Endothelial cell of umbilical vein (primary cell): ENCODE results near the gene TTLL9. TPM values are rescaled to one million over a fixed set of nuclear protein-coding genes. Genes with fewer than 3 reads are reported as not detected.

ENCODE experiments used
- BruUV-seq: library from RNA; stranded (reverse); fragments of 400-500 nt; replicated peaks from 2 replicates; lab custom pipeline; 2021; lab: Mats Ljungman, UMichigan
- CTCF ChIA-PET: fragments of 300-600, 350-600 bp; sonication (Branson Sonifier 250); formaldehyde crosslinking; loops from one replicate; lab custom pipeline; 2021; ENCODE audit warnings: antibody characterized with exemption, inconsistent platforms; lab: Charles Lee
- POLR2A ChIA-PET: fragments of 300-600, 350-600 bp; sonication (Branson Sonifier 250); formaldehyde crosslinking; loops from one replicate; lab custom pipeline; 2021; ENCODE audit warnings: antibody characterized with exemption, inconsistent platforms; lab: Charles Lee
- DNase-seq: peaks from one replicate; pipeline ENCODE4 v3.0.0-alpha.2; 2011; ENCODE audit warnings: low read depth, low spot score
- FAIRE-seq: peaks from 2 replicates; lab custom pipeline; 2011; peaks lifted over from hg19 to GRCh38; lab: Jason Lieb, UNC
- H2AFZ ChIP-seq: 2 replicates; pipeline ENCODE4 v1.6.0; 2012; ENCODE audit warnings: low read depth, low read length, control low read depth, inconsistent platforms
- H3K27ac ChIP-seq: 2 replicates; pipeline ENCODE4 v1.5.1; 2011; ENCODE audit warnings: low read depth, mild to moderate bottlenecking, control low read depth, low read length, moderate library complexity; ENCODE audit not compliant: insufficient read depth
- H3K27me3 ChIP-seq, 2 experiments: 2 replicates each; pipeline versions ENCODE4 v1.6.0 to v1.6.1; 2011; ENCODE audit warnings: low read length in 2 of 2, mixed read lengths in 1 of 2; ENCODE audit not compliant: control insufficient read depth in 2 of 2, insufficient read depth in 2 of 2
- H3K36me3 ChIP-seq, 2 experiments: 2 replicates in 1 of 2; 3 replicates in 1 of 2; pipeline ENCODE4 v1.5.1; 2011; ENCODE audit warnings: low read length in 2 of 2, mild to moderate bottlenecking in 1 of 2, moderate library complexity in 1 of 2; ENCODE audit not compliant: control insufficient read depth in 2 of 2, insufficient read depth in 2 of 2; ENCODE audit errors: extremely low read depth in 1 of 2
- H3K4me1 ChIP-seq: 3 replicates; pipeline ENCODE4 v1.5.1; 2011; ENCODE audit warnings: mild to moderate bottlenecking, low read length; ENCODE audit not compliant: control insufficient read depth, insufficient read depth; ENCODE audit errors: extremely low read depth
- H3K4me2 ChIP-seq: 2 replicates; pipeline ENCODE4 v1.6.1; 2011; ENCODE audit warnings: low read length, control low read depth, mixed read lengths; ENCODE audit not compliant: insufficient read depth
- H3K4me3 ChIP-seq, 3 experiments: fragments of 200-600 bp in 1 of 3; sonication (generic), shearing (Covaris generic) in 1 of 3; replicated peaks in 1 of 3; 2 replicates each; pipeline ENCODE4 v1.5.1; 2011 to 2016; ENCODE audit warnings: control low read depth in 3 of 3, low read length in 3 of 3, mild to moderate bottlenecking in 2 of 3, inconsistent platforms in 1 of 3, low read depth in 1 of 3, moderate library complexity in 1 of 3; ENCODE audit not compliant: insufficient read depth in 1 of 3
- H3K79me2 ChIP-seq: 2 replicates; pipeline ENCODE4 v1.6.0; 2012; ENCODE audit warnings: low read length, inconsistent platforms; ENCODE audit not compliant: control insufficient read depth, insufficient read depth
- H3K9ac ChIP-seq: replicated peaks from 2 replicates; pipeline ENCODE3; 2011; ENCODE audit warnings: low read length, control low read depth; ENCODE audit not compliant: insufficient read depth; ENCODE audit errors: extremely low read depth
- H3K9me1 ChIP-seq: replicated peaks from 3 replicates; pipeline ENCODE4 v1.6.0; 2011; ENCODE audit warnings: mild to moderate bottlenecking, low read length; ENCODE audit not compliant: control insufficient read depth, insufficient read depth; ENCODE audit errors: extremely low read depth
- H3K9me3 ChIP-seq: replicated peaks from 2 replicates; pipeline ENCODE4 v1.5.1; 2012; ENCODE audit warnings: low read length, inconsistent platforms; ENCODE audit not compliant: control insufficient read depth, insufficient read depth
- H4K20me1 ChIP-seq: replicated peaks from 2 replicates; pipeline ENCODE3; 2011; ENCODE audit warnings: mild to moderate bottlenecking, low read length; ENCODE audit not compliant: control insufficient read depth, insufficient read depth; ENCODE audit errors: extremely low read depth
- EZH2 ChIP-seq: IDR thresholded peaks from 2 replicates; pipeline ENCODE4 v1.6.1; 2012; ENCODE audit warnings: borderline replicate concordance, low read depth, mild to moderate bottlenecking, moderate library complexity, low read length, inconsistent platforms; ENCODE audit not compliant: severe bottlenecking
- FOS ChIP-seq: IDR thresholded peaks from 2 replicates; pipeline ENCODE4 v1.6.1; 2011; ENCODE audit warnings: mild to moderate bottlenecking, low read length, moderate library complexity, borderline replicate concordance; ENCODE audit not compliant: insufficient read depth
- GATA2 ChIP-seq: IDR thresholded peaks from 2 replicates; pipeline ENCODE4 v1.7.0; 2011; ENCODE audit warnings: low read depth, mild to moderate bottlenecking, moderate library complexity, mixed read lengths, low read length; ENCODE audit not compliant: insufficient read length, insufficient read depth
- JUN ChIP-seq: IDR thresholded peaks from 2 replicates; pipeline ENCODE4 v1.6.1; 2011; ENCODE audit warnings: borderline replicate concordance, low read depth; ENCODE audit not compliant: insufficient read length, insufficient read depth
- MYC ChIP-seq: IDR thresholded peaks from one replicate; pipeline ENCODE4 v1.6.1; 2011; ENCODE audit warnings: mild to moderate bottlenecking, low read depth, low read length
- POLR2A ChIP-seq: IDR thresholded peaks from 2 replicates; pipeline ENCODE4 v1.6.1; 2012; ENCODE audit warnings: low read depth, mild to moderate bottlenecking, control low read depth, low read length
- POLR2AphosphoS5 ChIP-seq: IDR thresholded peaks from 2 replicates; pipeline ENCODE4 v1.6.1; 2012; ENCODE audit warnings: low read depth, mild to moderate bottlenecking, control low read depth, low read length, moderate library complexity; ENCODE audit not compliant: insufficient read depth
- dilution Hi-C: fragments of 300-500 bp; cut with MboI; formaldehyde crosslinking; loops from one replicate; pipeline ENCODE4 v1.15.0; 2019; ENCODE audit warnings: low sequenced_read_pairs; ENCODE audit not compliant: extremely low pct_ligation_motif_present
- intact Hi-C: fragments of 100-400 bp; cut with micrococcal nuclease; formaldehyde crosslinking; loops from one replicate; pipeline ENCODE4 v1.10.0; 2022
- polyA plus RNA-seq, 4 experiments: library from polyadenylated mRNA; depleted of rRNA in 3 of 4; stranded (reverse) in 3 of 4; unstranded in 1 of 4; fragments of >200 nt; gene quantifications; 2 replicates each; pipeline versions ENCODE4 v1.2.1 to v1.2.3, GENCODE V29; 2011 to 2012; ENCODE audit warnings: missing spikeins in 1 of 4
- total RNA-seq: library from RNA; stranded (reverse); gene quantifications from 2 replicates; pipeline ENCODE4 v1.2.3, GENCODE V29; 2021
- TF ChIP-seq, protein P1 (sequence below): IDR thresholded peaks from 2 replicates; pipeline ENCODE4 v1.6.1; 2011; ENCODE audit not compliant: insufficient read depth, insufficient read length
- TF ChIP-seq, protein P2 (sequence below), 2 donors: IDR thresholded peaks; 1 replicate in 1 of 2; 2 replicates in 1 of 2; pipeline ENCODE4 v1.5.1; 2011; ENCODE audit warnings: low read length in 2 of 2, mild to moderate bottlenecking in 2 of 2, moderate library complexity in 2 of 2, control low read depth in 1 of 2, inconsistent platforms in 1 of 2, low read depth in 1 of 2; ENCODE audit not compliant: insufficient read depth in 1 of 2; ENCODE audit errors: extremely low read depth in 1 of 2

TTLL9 gene
- total and polyA plus RNA-seq, 2 donors (not counting 3 experiments of a cell fraction or from before 2014, with no cell fraction given) = 0.03 TPM; not detected in 1

DNA sequence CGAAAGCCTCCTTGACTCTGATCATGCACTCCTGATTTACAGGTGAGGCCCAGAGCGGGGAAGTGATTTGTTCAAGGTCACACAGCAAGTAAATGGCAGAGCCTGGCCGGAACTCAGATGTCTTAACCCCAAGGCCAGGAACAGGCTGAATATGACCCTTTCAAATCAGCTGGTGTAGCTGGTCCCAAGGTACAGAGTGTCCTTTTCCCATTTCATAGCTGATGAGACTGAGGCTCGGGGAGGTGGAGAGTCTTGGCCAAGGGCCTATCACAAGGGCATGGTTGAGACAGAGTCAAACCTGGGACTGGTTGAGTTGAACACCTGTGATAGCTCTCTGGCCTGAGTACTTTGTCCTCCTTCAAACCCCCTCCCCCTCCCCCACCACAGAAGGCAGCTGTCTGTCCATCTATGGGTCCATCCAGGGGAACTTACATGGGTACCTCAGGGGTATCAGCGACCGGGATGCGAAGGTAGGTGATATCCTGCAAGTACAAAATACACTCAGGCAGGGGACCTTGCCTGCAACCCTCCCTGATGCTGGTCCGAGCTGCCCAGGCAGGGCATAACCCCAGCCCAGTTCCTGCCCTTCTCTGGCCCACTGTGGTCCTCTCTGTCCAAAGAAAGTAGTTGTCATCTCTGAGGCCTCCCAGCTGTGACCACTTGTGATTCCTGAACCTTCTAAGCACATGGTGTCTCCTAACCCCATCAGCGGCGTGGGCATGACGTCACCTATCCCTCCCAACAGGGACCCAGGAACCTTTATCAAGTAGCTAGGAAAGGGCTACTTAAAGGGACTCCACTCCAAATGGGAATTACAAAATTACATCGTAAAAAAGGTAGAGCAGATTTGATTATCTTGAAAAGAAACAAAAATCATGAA, 5.7 kb upstream of the TTLL9 start:
- no peak for FAIRE-seq

More for the DNA sequence above, 5.7 kb upstream of the TTLL9 start:
- intact Hi-C loops = no loop called here
- TF ChIP-seq POLR2AphosphoS5 (no peak), GATA2 (no peak), EZH2 (no peak), FOS (no peak), MYC (no peak), JUN (no peak), POLR2A (no peak)
- TF ChIP-seq, protein P1, sequence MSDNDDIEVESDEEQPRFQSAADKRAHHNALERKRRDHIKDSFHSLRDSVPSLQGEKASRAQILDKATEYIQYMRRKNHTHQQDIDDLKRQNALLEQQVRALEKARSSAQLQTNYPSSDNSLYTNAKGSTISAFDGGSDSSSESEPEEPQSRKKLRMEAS = no peak
- TF ChIP-seq, protein P2, sequence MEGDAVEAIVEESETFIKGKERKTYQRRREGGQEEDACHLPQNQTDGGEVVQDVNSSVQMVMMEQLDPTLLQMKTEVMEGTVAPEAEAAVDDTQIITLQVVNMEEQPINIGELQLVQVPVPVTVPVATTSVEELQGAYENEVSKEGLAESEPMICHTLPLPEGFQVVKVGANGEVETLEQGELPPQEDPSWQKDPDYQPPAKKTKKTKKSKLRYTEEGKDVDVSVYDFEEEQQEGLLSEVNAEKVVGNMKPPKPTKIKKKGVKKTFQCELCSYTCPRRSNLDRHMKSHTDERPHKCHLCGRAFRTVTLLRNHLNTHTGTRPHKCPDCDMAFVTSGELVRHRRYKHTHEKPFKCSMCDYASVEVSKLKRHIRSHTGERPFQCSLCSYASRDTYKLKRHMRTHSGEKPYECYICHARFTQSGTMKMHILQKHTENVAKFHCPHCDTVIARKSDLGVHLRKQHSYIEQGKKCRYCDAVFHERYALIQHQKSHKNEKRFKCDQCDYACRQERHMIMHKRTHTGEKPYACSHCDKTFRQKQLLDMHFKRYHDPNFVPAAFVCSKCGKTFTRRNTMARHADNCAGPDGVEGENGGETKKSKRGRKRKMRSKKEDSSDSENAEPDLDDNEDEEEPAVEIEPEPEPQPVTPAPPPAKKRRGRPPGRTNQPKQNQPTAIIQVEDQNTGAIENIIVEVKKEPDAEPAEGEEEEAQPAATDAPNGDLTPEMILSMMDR (IDR thresholded peaks at IDR 0.05; ENCODE audit: extremely low read depth in 1 of 2, insufficient read depth in 1 of 2, low read depth in 1 of 2, low read length in 2 of 2) = no peak
- Histone ChIP-seq H3K9ac (no peak overlapping the region), H3K27ac (no peak overlapping the region), H3K4me3 (no peak overlapping the region), H3K36me3 (no peaks in the 10 kb centered on the region), H3K9me3 (no peaks in the 10 kb centered on the region), H3K4me1 (no peaks in the 10 kb centered on the region), H2AFZ (no peak overlapping the region), H3K4me2 (no peak overlapping the region), H3K79me2 (no peaks in the 10 kb centered on the region), H3K9me1 (no peaks in the 10 kb centered on the region), H4K20me1 (no peaks in the 10 kb centered on the region), H3K27me3 (peaks cover 15 to 20% of the 10 kb centered on the region in 2 experiments)
- ChIA-PET CTCF (interaction anchor here (0.7 to 1.6 kb wide), 4 partner anchors 12 to 167 kb away, joined by 3 to 4 read pairs (median 3); partner anchors contain the start of gene PDRG1), POLR2A (no interaction called here)
- no peak for DNase-seq
- BruUV-seq = no TSS peak
- dilution Hi-C loops = no loop called here
